ENCODE data around the gene CDHR3. TPM values are rescaled to one million over a fixed set of nuclear protein-coding genes. Genes with fewer than 3 reads are reported as not detected.

The CDHR3 gene
- total and polyA plus RNA-seq, 2 of the 8 experiments (the other 6 are each of a cell fraction or from before 2014, with no cell fraction given): 6.4 to 6.8 TPM

Other genes with a start within 250 kb of the CDHR3 start
- 34.0 and 34.5 TPM in 2 replicates for gene ATXN7L1, start 86.7 kb upstream of the CDHR3 start, total RNA-seq (2021; fragmentation: NEBNext Ultra II Directional; extraction: Animal tissue kit (Norgen Biotek cat#: 25700))
- 13.0 and 14.3 TPM in 2 replicates for gene ATXN7L1, start 86.7 kb upstream of the CDHR3 start, polyA plus RNA-seq (2011; rRNA removed)
- 56.1 and 57.7 TPM in 2 replicates for gene SYPL1, start 149.0 kb downstream of the CDHR3 start, total RNA-seq (2021; fragmentation: NEBNext Ultra II Directional; extraction: Animal tissue kit (Norgen Biotek cat#: 25700))
- 27.2 and 44.9 TPM in 2 replicates for gene SYPL1, start 149.0 kb downstream of the CDHR3 start, polyA plus RNA-seq (2011; rRNA removed)